GM19240 (cell line): Measurements from ENCODE around the gene SMTNL2.
"Not testable (repeated sequence)": the region's sequence is repeated elsewhere in the genome, so short reads cannot be mapped to it uniquely, and the experiment has no call there.

Experiments used
- DNase-seq: peaks from one replicate; pipeline ENCODE4 v3.0.0; 2011; ENCODE audit warnings: low spot score; ENCODE audit not compliant: insufficient read length

Gene SMTNL2

GRCh38 chr17:4584917-4585637, 748 bp downstream of the SMTNL2 start:
- DNase-seq, result no peak

GRCh38 chr17:4585638-4585994, 1.3 kb downstream of the SMTNL2 start:
- DNase-seq, result no peak

DNA sequence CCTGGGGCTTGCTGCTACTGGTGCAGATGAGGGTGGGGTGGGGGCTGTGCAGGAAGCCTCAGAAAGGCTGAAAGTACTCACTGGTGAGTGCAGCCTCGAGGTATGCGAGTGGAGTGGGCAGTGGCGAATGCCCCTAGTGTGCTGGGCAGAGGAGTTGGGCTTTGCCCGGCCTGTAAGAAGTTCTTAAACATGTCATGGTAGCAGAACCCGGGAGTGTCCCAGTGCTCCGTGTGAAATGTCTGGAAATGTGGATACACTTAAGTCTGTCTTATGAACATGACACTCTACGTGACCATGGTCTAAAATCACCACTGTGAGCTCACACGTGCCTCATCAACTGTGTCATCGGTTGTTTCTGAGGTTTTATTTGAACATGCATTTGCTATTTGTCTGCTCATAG, 1.7 kb downstream of the SMTNL2 start:
- DNase-seq, result no peak

DNA sequence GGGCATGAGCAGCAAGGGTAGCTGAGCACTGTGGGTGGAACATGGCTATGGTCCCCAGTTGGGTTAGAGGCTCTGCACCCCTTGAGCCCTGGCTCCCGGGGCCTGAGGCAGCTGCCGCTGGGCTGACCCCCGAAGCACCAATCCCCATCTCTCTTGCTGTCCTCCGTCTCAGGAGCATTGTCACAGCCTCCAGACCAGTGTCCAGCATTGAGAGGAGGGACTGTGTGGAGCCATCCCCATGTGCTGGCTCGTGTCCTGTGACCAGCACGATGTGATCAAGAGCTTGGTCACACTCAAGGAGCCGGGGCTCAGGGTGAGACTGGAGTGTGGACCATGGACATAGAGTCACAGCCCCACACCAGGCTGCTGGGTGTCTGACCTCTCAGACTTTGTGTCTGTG, 2.9 kb downstream of the SMTNL2 start:
- no peak for DNase-seq

GRCh38 chr17:4587803-4588202, 3.5 kb downstream of the SMTNL2 start:
- no peak for DNase-seq

DNA sequence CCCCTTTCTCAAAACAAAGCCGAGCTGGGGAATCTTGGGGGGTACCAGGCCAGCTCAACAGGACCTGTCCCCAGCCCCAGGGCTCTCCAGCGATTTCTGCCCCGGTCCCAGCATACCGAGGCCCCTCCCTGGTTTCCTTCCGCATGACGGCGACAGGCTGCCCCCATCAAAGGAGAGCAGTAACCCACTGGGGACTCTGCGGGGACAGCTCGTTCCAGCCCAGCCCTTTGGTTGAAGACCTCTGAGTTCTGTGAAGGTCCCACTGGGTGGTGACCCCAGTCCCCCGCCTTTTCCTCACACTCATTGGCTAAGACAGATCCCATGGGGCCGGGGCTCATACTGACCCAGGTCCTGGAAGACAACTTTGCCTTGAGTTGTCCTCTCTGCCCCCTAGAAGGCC, 4.1 kb downstream of the SMTNL2 start:
- no peak for DNase-seq

DNA sequence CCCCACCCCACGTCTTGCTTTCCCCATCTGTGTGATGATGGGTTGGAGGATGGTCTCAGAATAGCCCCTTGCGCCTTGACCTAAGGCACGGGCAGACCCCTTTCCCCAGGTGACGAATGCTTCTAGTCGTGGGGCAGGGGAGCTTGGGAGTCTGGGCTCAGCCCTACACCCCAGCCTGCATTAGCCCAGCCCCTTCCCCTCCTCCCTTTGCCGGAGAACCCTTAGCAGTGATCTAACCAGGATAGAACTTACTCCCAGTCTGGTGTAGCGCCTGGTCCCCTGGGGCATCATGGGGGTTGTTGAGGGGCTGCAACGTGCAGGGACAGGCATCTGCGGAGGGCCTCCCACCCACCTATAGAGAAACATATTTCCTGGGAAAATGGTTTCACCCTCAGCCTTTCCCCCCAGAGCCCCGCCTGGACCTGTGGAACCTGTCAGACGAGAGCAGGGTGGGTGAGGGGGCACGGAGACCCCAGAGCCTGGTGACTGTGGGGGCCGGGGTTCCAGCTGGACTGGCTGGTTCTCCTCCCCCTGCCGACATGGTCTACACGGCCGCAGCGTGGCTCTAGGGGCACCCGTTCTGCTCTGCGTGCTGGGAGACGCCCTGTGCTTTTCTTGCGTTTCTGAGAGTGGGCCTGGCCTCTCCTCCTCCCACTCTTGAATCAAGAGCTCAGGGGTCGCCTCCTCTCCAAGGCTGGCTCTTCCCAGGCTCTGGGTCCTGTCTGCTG, 4.7 kb downstream of the SMTNL2 start:
- no peak for DNase-seq

- DNase-seq, result not testable (repeated sequence)
These were observed 5.7 kb downstream of the SMTNL2 start for GRCh38 chr17:4590042-4590441.

- DNase-seq, result no peak
These were observed 6.7 kb downstream of the SMTNL2 start for GRCh38 chr17:4590981-4591453.

DNA sequence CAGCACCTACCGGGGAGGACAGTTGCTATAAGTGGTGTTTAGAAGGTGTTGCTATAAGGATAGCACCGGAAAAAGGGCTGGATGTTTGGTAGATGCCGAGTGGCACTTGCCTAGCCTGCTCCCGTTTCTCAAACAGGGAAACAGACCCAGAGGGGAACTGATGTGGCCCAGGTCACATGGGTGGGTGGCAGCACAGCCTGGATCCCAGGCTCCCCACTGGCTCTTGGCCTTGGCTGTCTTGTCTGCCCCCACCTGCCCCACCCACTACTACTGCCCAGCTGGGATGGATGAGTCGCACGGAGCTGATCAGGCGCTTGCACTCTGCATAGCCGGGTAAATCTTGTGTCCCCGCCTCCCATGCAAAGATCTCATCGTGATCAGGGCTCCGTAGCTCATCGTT, 7.2 kb downstream of the SMTNL2 start:
- no peak for DNase-seq

- DNase-seq, result no peak
These were observed 8.1 kb downstream of the SMTNL2 start for GRCh38 chr17:4592240-4593005.

DNA sequence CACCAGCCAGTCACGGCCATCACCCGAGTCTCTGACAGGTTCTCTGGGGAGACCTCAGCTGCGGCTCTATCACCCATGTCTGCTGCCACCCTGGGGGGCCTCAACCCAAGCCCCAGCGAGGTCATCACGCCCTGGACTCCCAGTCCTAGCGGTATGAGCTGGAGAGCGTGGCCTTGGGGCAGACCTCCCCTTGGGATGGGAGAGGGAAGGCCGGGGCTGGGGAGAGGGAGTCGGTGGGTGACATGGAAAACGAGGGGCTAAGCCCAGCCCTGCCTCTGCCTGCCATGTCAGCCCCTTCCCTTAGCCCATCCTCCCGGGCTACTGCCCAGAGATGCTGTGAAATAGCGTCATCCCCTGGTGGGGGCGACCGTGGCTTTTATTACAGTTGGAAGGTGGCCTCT, 8.7 kb downstream of the SMTNL2 start:
- DNase-seq, result no peak

DNA sequence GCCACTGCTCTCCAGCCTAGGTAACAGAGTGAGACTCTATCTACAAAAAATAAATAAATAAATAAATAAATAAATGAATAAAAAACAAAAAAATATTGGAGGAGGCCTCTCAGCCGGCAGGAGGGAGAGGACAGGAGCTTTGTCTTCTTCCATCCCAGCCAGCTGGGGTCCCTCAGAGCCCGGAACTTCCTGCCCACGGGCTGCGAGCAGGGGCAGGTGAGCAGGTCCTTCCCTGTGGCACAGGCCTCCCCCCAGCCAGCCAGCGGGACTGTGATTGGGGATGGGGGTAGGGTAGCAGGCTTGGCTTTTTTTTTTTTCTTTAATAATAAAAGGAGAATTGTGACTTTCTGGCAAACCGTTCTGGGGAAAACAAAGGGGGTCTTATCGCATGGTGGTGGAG, 10.1 kb downstream of the SMTNL2 start:
- no peak for DNase-seq

- no peak for DNase-seq
These were observed 10.8 kb downstream of the SMTNL2 start for GRCh38 chr17:4594931-4595684.

DNA sequence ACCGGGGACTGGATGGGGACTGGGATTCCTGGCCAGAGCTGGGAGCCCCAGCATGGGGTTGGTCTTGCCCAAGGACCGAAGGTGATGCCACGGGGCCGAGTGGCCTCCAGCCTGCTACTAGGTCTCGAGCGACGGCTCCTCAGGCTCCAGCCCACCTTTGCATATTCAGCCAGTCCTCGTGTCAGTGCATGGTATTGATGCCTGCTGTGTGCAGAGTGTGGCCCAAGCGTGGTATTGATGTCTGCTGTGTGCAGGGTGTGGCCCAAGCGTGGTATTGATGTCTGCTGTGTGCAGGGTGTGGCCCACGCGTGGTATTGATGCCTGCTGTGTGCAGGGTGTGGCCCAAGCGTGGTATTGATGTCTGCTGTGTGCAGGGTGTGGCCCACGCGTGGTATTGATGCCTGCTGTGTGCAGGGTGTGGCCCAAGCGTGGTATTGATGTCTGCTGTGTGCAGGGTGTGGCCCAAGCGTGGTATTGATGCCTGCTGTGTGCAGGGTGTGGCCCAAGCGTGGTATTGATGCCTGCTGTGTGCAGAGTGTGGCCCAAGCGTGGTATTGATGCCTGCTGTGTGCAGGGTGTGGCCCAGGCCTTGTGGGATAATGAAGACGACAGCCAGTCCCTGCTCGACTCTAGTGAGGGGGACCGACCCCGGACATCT, 11.5 kb downstream of the SMTNL2 start:
- DNase-seq, result not testable (repeated sequence)

GRCh38 chr17:4596636-4597380, 12.5 kb downstream of the SMTNL2 start:
- DNase-seq, result no peak

DNA sequence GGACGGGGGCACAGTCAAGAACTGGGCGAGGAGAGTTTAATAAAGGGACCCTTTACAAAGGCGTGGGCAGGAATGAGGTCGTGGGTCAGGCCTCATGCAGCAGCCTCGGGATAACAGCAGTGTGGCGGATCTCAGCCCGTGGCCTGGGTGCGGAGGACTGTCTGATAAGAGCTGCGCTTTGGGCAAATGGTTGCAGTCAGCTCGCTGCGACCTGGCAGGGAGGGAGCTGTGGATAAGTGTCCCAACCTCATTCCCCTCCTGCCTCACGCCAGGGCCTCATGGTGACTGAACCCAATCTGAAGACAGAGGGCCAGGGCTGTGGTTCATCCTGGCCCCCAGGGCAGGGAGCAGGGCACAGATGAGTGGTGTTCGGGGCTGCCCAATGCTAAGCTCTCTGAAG, 13.6 kb downstream of the SMTNL2 start:
- no peak for DNase-seq

GRCh38 chr17:4598776-4599504, 14.6 kb downstream of the SMTNL2 start:
- DNase-seq, result no peak

DNA sequence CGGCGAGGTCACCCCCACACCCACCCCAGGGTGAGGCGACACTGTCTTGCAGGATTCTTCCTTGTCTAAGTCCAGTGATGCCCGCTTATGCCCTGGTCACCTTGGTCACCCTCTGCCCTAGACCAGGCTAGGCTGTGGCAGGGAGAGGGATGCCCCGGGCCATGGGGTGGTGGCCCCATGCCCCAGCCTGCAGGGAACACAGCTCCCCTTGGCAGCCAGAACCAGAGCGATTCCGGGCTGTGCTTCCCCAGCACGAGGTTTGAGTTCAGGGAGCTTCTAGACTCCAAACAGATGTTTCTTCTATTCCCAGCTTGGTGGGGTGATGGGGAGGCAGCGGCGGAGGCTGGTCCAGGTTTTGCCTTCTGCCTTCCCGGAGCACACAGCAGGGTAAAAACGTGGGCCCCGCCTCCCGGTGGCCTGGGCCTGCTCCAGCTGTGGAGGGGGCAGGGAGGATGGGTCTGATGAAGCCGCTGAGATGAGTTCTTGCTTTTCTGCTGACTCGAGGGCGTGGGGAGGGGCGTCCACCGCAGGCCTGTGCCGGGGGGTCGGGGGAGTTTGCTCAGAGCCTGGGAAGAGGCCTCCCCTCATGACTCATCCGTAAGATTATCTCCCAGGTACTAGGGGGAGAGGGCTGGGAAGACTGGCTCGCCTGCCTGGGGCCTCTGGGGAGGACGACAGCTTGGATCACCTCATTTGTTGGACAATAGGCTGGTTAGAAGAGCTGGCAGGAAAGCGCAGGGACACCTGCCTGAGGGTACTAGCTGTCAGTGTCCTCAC, 15.4 kb downstream of the SMTNL2 start:
- DNase-seq, result no peak
